CD4-positive, alpha-beta T cell treated with Interferon alpha-2 for 1 hour (primary cell): ENCODE results near the gene TSHR.
"Not testable (repeated sequence)": the region's sequence is repeated elsewhere in the genome, so short reads cannot be mapped to it uniquely, and the experiment has no call there.

ENCODE experiments used
- DNase-seq, 2 donors: peaks; one replicate each; pipeline ENCODE4 v3.0.0-alpha.2; 2020 to 2022

TSHR gene

GRCh38 chr14:80953211-80953610 lies 2.2 kb upstream of the TSHR start:
- not testable (repeated sequence) for DNase-seq

- DNase-seq = peak; percentile 71 to 83
Measured at GRCh38 chr14:80954687-80955299, 628 bp upstream of the TSHR start.

- no peak for DNase-seq
Measured at GRCh38 chr14:80956102-80956501, 681 bp downstream of the TSHR start.

- DNase-seq = no peak
Measured at GRCh38 chr14:80956922-80957321, 1.5 kb downstream of the TSHR start.

- DNase-seq = no peak
Measured at GRCh38 chr14:80957613-80958012, 2.2 kb downstream of the TSHR start.

- DNase-seq = no peak
Measured at GRCh38 chr14:80958226-80958625, 2.8 kb downstream of the TSHR start.

GRCh38 chr14:80958939-80959338 lies 3.5 kb downstream of the TSHR start:
- DNase-seq = no peak

- peak; percentile 64 to 81 for DNase-seq
Measured at GRCh38 chr14:80959496-80959895, 4.1 kb downstream of the TSHR start.

- DNase-seq = no peak
Measured at GRCh38 chr14:80965037-80965436, 9.6 kb downstream of the TSHR start.

GRCh38 chr14:80973931-80974641 lies 18.7 kb downstream of the TSHR start:
- DNase-seq = peak in 1 of 2 donors; percentile 25

- DNase-seq = no peak
Measured at GRCh38 chr14:80974679-80975078, 19.3 kb downstream of the TSHR start.

- DNase-seq = no peak
Measured at GRCh38 chr14:80977221-80977620, 21.8 kb downstream of the TSHR start.

GRCh38 chr14:80978403-80978802 lies 23.0 kb downstream of the TSHR start:
- no peak for DNase-seq

GRCh38 chr14:80979951-80980350 lies 24.5 kb downstream of the TSHR start:
- DNase-seq = no peak

GRCh38 chr14:80981156-80981555 lies 25.7 kb downstream of the TSHR start:
- DNase-seq = no peak

- no peak for DNase-seq
Measured at GRCh38 chr14:80981673-80982072, 26.3 kb downstream of the TSHR start.

GRCh38 chr14:80982711-80983110 lies 27.3 kb downstream of the TSHR start:
- DNase-seq = no peak

GRCh38 chr14:80987235-80988032 lies 32.0 kb downstream of the TSHR start:
- DNase-seq = peak; percentile 59 to 78

GRCh38 chr14:80988192-80988591 lies 32.8 kb downstream of the TSHR start:
- no peak for DNase-seq

GRCh38 chr14:80988735-80989429 lies 33.5 kb downstream of the TSHR start:
- DNase-seq = no peak

- no peak for DNase-seq
Measured at GRCh38 chr14:80992580-80992979, 37.2 kb downstream of the TSHR start.

GRCh38 chr14:80996049-80996901 lies 40.9 kb downstream of the TSHR start:
- DNase-seq = peak; percentile 26 to 62
